ENCODE data around the gene TMEM164.

- TF ChIP-seq CTCF (IDR thresholded peaks at IDR 0.05) (no peak), POLR2A (IDR thresholded peaks at IDR 0.05) (no peak)
These were observed 1.9 kb downstream of the TMEM164 start for GRCh38 chrX:110004731-110005369.

All from adrenal gland (tissue), 5 donors.